ENCODE results near the gene LAMB4. TPM values are rescaled to one million over a fixed set of nuclear protein-coding genes. Genes with fewer than 3 reads are reported as not detected.

The LAMB4 gene
- total and polyA plus RNA-seq, 2 donors (not counting 1 experiment from before 2014, with no cell fraction given): not detected

GRCh38 chr7:107975394-107976013 lies 154.7 kb downstream of the LAMB4 start:
- Mint-ChIP-seq H3K27ac (no peak overlapping the region), H3K9me3 (ENCODE audit: insufficient read depth) (no peaks in the 10 kb centered on the region), H3K4me3 (no peak overlapping the region), H3K27me3 (peaks cover 22% of the 10 kb centered on the region), H3K4me1 (no peaks in the 10 kb centered on the region)
- Histone ChIP-seq H3K27me3 (replicated peaks in 1 of 4; ENCODE audit: control extremely low read depth in 1 of 4, control insufficient read depth in 3 of 4, insufficient read depth in 4 of 4, low read length in 3 of 4) (peaks cover 0 to 8% (median 1%) of the 10 kb centered on the region in 4 experiments), H3K9ac (ENCODE audit: low read length) (no peak overlapping the region), H3K36me3 (replicated peaks in 1 of 2; ENCODE audit: control extremely low read depth in 1 of 2, control insufficient read depth in 1 of 2, extremely low read depth in 1 of 2, insufficient read depth in 2 of 2, low read length in 1 of 2) (no peaks in the 10 kb centered on the region), H4K20me1 (ENCODE audit: control insufficient read depth, insufficient read depth, low read length, poor library complexity, severe bottlenecking) (no peaks in the 10 kb centered on the region), H3K9me3 (ENCODE audit: control extremely low read depth in 1 of 3, control insufficient read depth in 2 of 3, insufficient read depth in 1 of 3, low read length in 2 of 3) (no peaks in the 10 kb centered on the region), H2AFZ (ENCODE audit: insufficient read depth, low read depth, low read length, poor library complexity, severe bottlenecking) (no peak overlapping the region), H3K4me3 (ENCODE audit: control extremely low read depth in 1 of 5, extremely low read depth in 1 of 5, insufficient read depth in 1 of 5, low read depth in 2 of 5, low read length in 4 of 5) (no peak overlapping the region), H3K79me2 (ENCODE audit: control insufficient read depth, insufficient read depth, low read length) (no peaks in the 10 kb centered on the region), H3K4me2 (replicated peaks; ENCODE audit: low read depth, low read length, poor library complexity, severe bottlenecking) (no peak overlapping the region), H3K27ac (ENCODE audit: low read length in 2 of 2) (no peak overlapping the region), H3K4me1 (ENCODE audit: control insufficient read depth in 2 of 2, insufficient read depth in 2 of 2, low read length in 2 of 2) (no peaks in the 10 kb centered on the region)
- intact Hi-C loops (cut with micrococcal nuclease): no loop called here
- TF ChIP-seq EZH2 (IDR thresholded peaks at IDR 0.05; ENCODE audit: borderline replicate concordance, insufficient read depth, low read depth, low read length, poor library complexity, severe bottlenecking) (no peak), CTCF (IDR thresholded peaks at IDR 0.05) (no peak)
- 95% methylated on average over 12 of the region's 13 CpGs for WGBS (ENCODE audit: insufficient coverage)
- ChIA-PET POLR2A (no interaction called here), CTCF (no interaction called here)
- ATAC-seq (ENCODE audit: low read depth) (no peak), DNase-seq (no peak)

- no peak overlapping the region for H3K9ac ChIP-seq (ENCODE audit: low read length)
- no peaks in the 10 kb centered on the region for H3K79me2 ChIP-seq (ENCODE audit: control insufficient read depth, insufficient read depth, low read length)
- Mint-ChIP-seq H3K27me3 (peaks cover 25% of the 10 kb centered on the region), H3K4me1 (no peaks in the 10 kb centered on the region), H3K4me3 (no peak overlapping the region), H3K27ac (no peak overlapping the region), H3K9me3 (ENCODE audit: insufficient read depth) (no peaks in the 10 kb centered on the region)
- H3K9me3 ChIP-seq (ENCODE audit: control extremely low read depth in 1 of 3, control insufficient read depth in 2 of 3, insufficient read depth in 1 of 3, low read length in 2 of 3): no peaks in the 10 kb centered on the region
- DNase-seq (no peak), ATAC-seq (ENCODE audit: low read depth) (no peak)
- no peaks in the 10 kb centered on the region for H3K36me3 ChIP-seq (replicated peaks in 1 of 2; ENCODE audit: control extremely low read depth in 1 of 2, control insufficient read depth in 1 of 2, extremely low read depth in 1 of 2, insufficient read depth in 2 of 2, low read length in 1 of 2)
- no peaks in the 10 kb centered on the region for H3K4me1 ChIP-seq (ENCODE audit: control insufficient read depth in 2 of 2, insufficient read depth in 2 of 2, low read length in 2 of 2)
- H3K4me2 ChIP-seq (replicated peaks; ENCODE audit: low read depth, low read length, poor library complexity, severe bottlenecking): no peak overlapping the region
- H3K27me3 ChIP-seq (replicated peaks in 1 of 4; ENCODE audit: control extremely low read depth in 1 of 4, control insufficient read depth in 3 of 4, insufficient read depth in 4 of 4, low read length in 3 of 4): peaks cover 0 to 5% (median 1%) of the 10 kb centered on the region in 4 experiments
- H3K27ac ChIP-seq (ENCODE audit: low read length in 2 of 2): no peak overlapping the region
- ChIA-PET POLR2A (no interaction called here), CTCF (no interaction called here)
- intact Hi-C loops (cut with micrococcal nuclease): no loop called here
- no peak for TF ChIP-seq EZH2 (IDR thresholded peaks at IDR 0.05; ENCODE audit: borderline replicate concordance, insufficient read depth, low read depth, low read length, poor library complexity, severe bottlenecking)
- TF ChIP-seq CTCF (IDR thresholded peaks at IDR 0.05): no peak
- H4K20me1 ChIP-seq (ENCODE audit: control insufficient read depth, insufficient read depth, low read length, poor library complexity, severe bottlenecking): no peaks in the 10 kb centered on the region
- H3K4me3 ChIP-seq (ENCODE audit: control extremely low read depth in 1 of 5, extremely low read depth in 1 of 5, insufficient read depth in 1 of 5, low read depth in 2 of 5, low read length in 4 of 5): no peak overlapping the region
- no peak overlapping the region for H2AFZ ChIP-seq (ENCODE audit: insufficient read depth, low read depth, low read length, poor library complexity, severe bottlenecking)
These were observed 156.3 kb downstream of the LAMB4 start for GRCh38 chr7:107973861-107974260.

Small RNA genes within 50 kb of the gene (small RNA-seq; reads per million reads assigned to genes)
- not detected for gene RF00012 (ENCODE audit: insufficient read length, low read depth, low replicate concordance)

Other genes with a start within 250 kb of the LAMB4 start
- 47.9 and 48.8 TPM in 2 replicates for gene DLD, start 239.2 kb downstream of the LAMB4 start, total RNA-seq
- 26.7 and 77.2 TPM in 2 replicates for gene DLD, start 239.2 kb downstream of the LAMB4 start, polyA plus RNA-seq
- not detected in 2 replicates for gene LAMB1, start 127.2 kb downstream of the LAMB4 start, total RNA-seq
- not detected in 2 replicates for gene LAMB1, start 127.2 kb downstream of the LAMB4 start, polyA plus RNA-seq